Measurements from ENCODE around the gene TMEM97.

Gene TMEM97

DNA sequence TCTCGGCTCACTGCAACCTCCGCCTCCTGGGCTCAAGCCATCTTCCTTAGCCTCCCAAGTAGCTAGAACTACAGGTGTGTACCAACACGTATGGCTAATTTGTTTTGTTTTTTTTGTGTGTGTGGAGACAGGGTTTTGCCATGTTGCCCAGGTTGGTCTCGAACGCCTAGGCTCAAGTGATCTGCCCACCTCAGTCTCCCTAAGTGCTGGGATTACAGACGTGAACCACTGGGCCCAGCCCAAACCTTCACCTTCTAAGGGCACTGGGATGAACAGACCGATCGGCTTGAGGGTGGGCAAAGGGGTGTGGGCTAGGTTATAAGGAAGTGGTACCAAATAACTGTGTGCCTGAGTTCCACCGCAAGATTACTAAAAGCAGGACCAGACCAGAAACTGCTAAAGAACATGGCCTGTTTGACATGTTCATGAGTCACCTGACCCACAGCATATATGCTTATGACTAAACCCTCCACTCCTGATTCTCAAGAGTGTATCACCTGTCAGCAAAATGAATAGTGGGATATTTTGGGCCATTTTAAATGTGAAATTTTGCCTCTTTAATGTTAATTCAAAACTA is 8.1 kb downstream of the TMEM97 start:
- no peaks in the 10 kb centered on the region for H3K4me1 ChIP-seq
- H3K4me3 ChIP-seq (ENCODE audit: low read depth, low read length), result no peak overlapping the region
- H3K36me3 ChIP-seq, result peaks cover 11% of the 10 kb centered on the region
- no peaks in the 10 kb centered on the region for H3K9me3 ChIP-seq
- no peak for DNase-seq
- H3K27me3 ChIP-seq, result no peaks in the 10 kb centered on the region
- TF ChIP-seq, protein P1, sequence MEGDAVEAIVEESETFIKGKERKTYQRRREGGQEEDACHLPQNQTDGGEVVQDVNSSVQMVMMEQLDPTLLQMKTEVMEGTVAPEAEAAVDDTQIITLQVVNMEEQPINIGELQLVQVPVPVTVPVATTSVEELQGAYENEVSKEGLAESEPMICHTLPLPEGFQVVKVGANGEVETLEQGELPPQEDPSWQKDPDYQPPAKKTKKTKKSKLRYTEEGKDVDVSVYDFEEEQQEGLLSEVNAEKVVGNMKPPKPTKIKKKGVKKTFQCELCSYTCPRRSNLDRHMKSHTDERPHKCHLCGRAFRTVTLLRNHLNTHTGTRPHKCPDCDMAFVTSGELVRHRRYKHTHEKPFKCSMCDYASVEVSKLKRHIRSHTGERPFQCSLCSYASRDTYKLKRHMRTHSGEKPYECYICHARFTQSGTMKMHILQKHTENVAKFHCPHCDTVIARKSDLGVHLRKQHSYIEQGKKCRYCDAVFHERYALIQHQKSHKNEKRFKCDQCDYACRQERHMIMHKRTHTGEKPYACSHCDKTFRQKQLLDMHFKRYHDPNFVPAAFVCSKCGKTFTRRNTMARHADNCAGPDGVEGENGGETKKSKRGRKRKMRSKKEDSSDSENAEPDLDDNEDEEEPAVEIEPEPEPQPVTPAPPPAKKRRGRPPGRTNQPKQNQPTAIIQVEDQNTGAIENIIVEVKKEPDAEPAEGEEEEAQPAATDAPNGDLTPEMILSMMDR (IDR thresholded peaks at IDR 0.05; ENCODE audit: low read depth, low read length), result no peak

DNA sequence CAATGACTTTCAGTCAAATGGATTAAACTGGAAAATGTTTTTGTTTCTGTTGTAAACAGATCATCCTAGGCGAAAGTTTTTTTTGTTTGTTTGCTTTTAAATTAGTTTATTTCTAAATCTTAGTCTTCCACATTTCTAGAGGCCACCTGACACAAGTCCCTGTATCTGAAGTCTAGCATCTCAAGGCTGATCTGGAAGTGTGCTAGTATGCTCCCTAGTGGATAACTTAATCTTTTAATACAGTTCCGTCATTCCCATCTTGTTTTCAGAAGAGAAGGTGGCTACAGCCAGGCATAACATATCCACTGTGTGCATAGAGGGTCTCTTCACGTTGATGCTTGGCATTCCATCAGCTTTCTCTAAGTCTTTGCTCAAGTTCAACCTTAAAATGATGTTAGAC is 8.7 kb downstream of the TMEM97 start:
- DNase-seq, result no peak
- Histone ChIP-seq H3K4me1 (no peaks in the 10 kb centered on the region), H3K4me3 (ENCODE audit: low read depth, low read length) (no peak overlapping the region), H3K36me3 (peaks cover 11% of the 10 kb centered on the region), H3K9me3 (no peaks in the 10 kb centered on the region), H3K27me3 (no peaks in the 10 kb centered on the region)
- TF ChIP-seq, protein P1 (IDR thresholded peaks at IDR 0.05; ENCODE audit: low read depth, low read length), result no peak

DNA sequence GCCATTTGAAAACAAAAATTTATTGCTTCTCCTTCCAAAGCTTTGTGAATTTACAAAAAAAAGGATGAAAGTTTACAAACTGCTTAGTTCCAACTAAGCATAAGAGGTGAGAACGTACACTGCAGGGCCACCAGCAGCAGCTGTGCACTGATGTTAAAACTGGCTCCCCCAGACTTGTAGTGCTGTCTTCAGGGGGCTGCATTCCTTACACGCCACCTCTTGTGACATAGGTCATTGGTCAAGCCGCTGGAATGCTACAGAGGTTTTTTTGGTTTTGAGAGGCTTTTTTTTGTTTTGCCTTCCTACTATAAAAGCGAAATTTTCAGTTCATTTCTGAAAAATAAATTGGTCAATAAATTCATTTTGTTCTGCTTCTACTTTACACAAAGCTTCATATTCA is 9.3 kb downstream of the TMEM97 start:
- TF ChIP-seq, protein P1 (IDR thresholded peaks at IDR 0.05; ENCODE audit: low read depth, low read length), result no peak
- no peaks in the 10 kb centered on the region for H3K4me1 ChIP-seq
- no peaks in the 10 kb centered on the region for H3K9me3 ChIP-seq
- peaks cover 11% of the 10 kb centered on the region for H3K36me3 ChIP-seq
- DNase-seq, result no peak
- no peaks in the 10 kb centered on the region for H3K27me3 ChIP-seq
- no peak overlapping the region for H3K4me3 ChIP-seq (ENCODE audit: low read depth, low read length)

DNA sequence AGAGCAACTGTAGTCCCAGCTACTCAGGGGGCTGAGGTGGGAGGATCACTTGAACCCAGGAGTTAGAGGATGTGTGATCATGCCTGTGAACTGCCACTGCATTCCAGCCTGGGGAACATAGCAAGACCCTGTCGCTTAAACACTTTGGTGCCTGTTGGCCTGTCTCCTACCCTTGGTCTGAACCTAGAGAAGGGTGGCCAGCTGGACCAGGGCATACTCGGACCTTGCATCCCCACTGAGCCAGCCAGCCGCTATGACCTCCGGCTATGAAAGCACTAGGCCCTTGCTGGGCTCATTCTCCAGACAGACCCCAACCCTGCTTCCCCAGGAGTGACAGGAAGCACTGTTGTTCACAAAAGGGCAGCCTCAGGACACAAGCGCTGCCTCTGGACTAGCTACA is 11.7 kb downstream of the TMEM97 start:
- no peak for DNase-seq
- H3K4me1 ChIP-seq, result no peaks in the 10 kb centered on the region
- no peaks in the 10 kb centered on the region for H3K27me3 ChIP-seq
- H3K9me3 ChIP-seq, result no peaks in the 10 kb centered on the region
- no peak overlapping the region for H3K4me3 ChIP-seq (ENCODE audit: low read depth, low read length)
- peaks cover 11% of the 10 kb centered on the region for H3K36me3 ChIP-seq
- TF ChIP-seq, protein P1 (IDR thresholded peaks at IDR 0.05; ENCODE audit: low read depth, low read length), result no peak

DNA sequence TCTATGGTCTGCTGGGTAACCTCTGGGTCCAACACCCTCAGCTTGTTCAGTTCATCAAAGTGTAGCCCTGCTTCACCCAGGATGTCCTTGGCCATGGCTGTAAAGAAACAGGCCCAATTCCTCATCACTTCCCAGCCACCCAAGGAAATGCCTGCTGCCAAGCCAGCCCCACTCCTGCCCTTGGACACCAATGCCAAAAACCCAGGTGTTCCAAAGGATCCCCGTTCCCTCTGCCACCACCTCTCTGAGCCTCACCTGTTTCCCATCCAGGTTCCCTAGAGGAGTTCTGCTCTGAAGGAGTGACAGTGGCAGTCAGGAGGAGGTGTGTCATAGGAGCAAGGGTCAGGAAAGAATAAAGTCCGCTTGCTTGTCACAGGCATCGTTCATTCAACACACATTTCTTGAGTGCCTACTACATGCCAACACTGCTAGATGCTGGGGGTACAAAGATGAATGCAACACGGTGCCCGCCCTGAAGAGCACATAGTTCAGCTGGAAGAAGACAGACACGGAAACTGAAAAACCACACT is 13.0 kb downstream of the TMEM97 start:
- no peak for DNase-seq
- H3K9me3 ChIP-seq, result no peaks in the 10 kb centered on the region
- H3K36me3 ChIP-seq, result peaks cover 11% of the 10 kb centered on the region
- no peaks in the 10 kb centered on the region for H3K27me3 ChIP-seq
- no peaks in the 10 kb centered on the region for H3K4me1 ChIP-seq
- H3K4me3 ChIP-seq (ENCODE audit: low read depth, low read length), result no peak overlapping the region
- TF ChIP-seq, protein P1 (IDR thresholded peaks at IDR 0.05; ENCODE audit: low read depth, low read length), result no peak

DNA sequence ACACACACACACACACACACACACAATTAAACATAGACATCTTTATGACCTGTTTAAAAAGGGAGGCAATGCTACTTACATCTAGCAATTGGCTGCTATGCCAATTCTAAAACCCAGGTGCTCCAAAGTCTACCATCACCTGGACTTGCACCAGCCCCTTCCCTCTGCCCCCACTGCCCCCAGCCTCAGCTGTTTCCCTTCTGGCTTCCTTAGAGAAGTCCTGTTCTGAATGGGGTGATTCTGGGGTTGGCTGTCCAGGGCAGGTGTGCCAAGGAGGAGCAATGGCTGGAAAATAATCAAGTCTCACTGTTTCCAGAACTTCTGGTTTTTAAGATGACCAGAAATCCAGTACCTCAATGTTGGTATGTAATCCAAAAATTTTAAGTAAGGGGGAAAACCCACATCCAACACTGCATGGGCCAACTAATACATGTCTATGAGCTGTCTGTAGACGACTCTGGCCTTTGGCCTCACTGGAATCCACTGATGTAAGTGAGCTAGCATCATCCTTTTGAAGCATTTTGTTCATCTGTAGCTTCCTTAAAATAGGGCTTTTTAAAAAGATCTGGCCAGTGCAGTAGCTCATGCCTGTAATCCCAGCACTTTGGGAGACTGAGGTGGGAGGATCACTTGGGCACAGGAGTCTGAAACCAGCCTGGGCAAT is 14.2 kb downstream of the TMEM97 start:
- TF ChIP-seq, protein P1 (IDR thresholded peaks at IDR 0.05; ENCODE audit: low read depth, low read length), result no peak
- H3K36me3 ChIP-seq, result peaks cover 2% of the 10 kb centered on the region

More for the DNA sequence above, 14.2 kb downstream of the TMEM97 start:
- DNase-seq, result no peak
- Histone ChIP-seq H3K9me3 (no peaks in the 10 kb centered on the region), H3K4me1 (no peaks in the 10 kb centered on the region), H3K27me3 (no peaks in the 10 kb centered on the region), H3K4me3 (ENCODE audit: low read depth, low read length) (no peak overlapping the region)

Data from BE2C (cell line).